OCI-LY7 (cell line): ENCODE data around the gene MT2A. TPM values are rescaled to one million over a fixed set of nuclear protein-coding genes. Genes with fewer than 3 reads are reported as not detected.

Experiments
- BruUV-seq: library from RNA; stranded (reverse); fragments of 400-500 nt; replicated peaks from 2 replicates; lab custom pipeline; 2021; lab: Mats Ljungman, UMichigan
- CTCF ChIA-PET: fragments of 300-600 bp; sonication (Branson Sonifier 250); formaldehyde crosslinking; loops from one replicate; lab custom pipeline; 2022; ENCODE audit warnings: antibody characterized with exemption; ENCODE audit not compliant: unreplicated experiment; lab: Charles Lee
- POLR2A ChIA-PET: fragments of 300-600 bp; sonication (Branson Sonifier 250); formaldehyde crosslinking; loops from one replicate; lab custom pipeline; 2022; ENCODE audit warnings: antibody characterized with exemption; lab: Charles Lee
- DNase-seq: peaks from one replicate; pipeline ENCODE4 v3.0.0-alpha.2; 2015; ENCODE audit warnings: low spot score
- H2AFZ ChIP-seq: fragments of 200-600 bp; sonication (generic), shearing (Covaris generic); 2 replicates; pipeline ENCODE4 v1.6.1; 2014; ENCODE audit warnings: mild to moderate bottlenecking, antibody characterized with exemption, low read length, moderate library complexity
- H3K27ac ChIP-seq: fragments of 200-600 bp; sonication (generic); 2 replicates; pipeline ENCODE4 v1.5.1; 2014; ENCODE audit warnings: mixed run types, low read depth, mild to moderate bottlenecking, moderate library complexity, low read length, inconsistent platforms; ENCODE audit not compliant: poor library complexity, severe bottlenecking
- H3K36me3 ChIP-seq: fragments of 200-600 bp; sonication (generic); 2 replicates; pipeline ENCODE4 v1.6.1; 2014; ENCODE audit warnings: mild to moderate bottlenecking, antibody characterized with exemption, low read length, moderate library complexity, mixed read lengths; ENCODE audit not compliant: insufficient read depth
- H3K4me1 ChIP-seq: fragments of 200-600 bp; sonication (generic); 2 replicates; pipeline ENCODE4 v1.5.1; 2014; ENCODE audit warnings: mild to moderate bottlenecking, low read length; ENCODE audit not compliant: insufficient read depth, poor library complexity, severe bottlenecking
- H3K4me2 ChIP-seq: fragments of 200-600 bp; sonication (generic); 2 replicates; pipeline ENCODE4 v1.6.1; 2014; ENCODE audit warnings: mild to moderate bottlenecking, low read length
- H3K4me3 ChIP-seq: fragments of 200-600 bp; sonication (generic); 2 replicates; pipeline ENCODE4 v1.5.1; 2014; ENCODE audit warnings: mild to moderate bottlenecking, low read depth, low read length; ENCODE audit not compliant: poor library complexity, severe bottlenecking
- H3K79me2 ChIP-seq: fragments of 200-600 bp; sonication (generic); 2 replicates; pipeline ENCODE4 v1.6.1; 2016; ENCODE audit warnings: low read depth, mild to moderate bottlenecking, low read length, moderate library complexity, mixed read lengths; ENCODE audit not compliant: insufficient read depth
- H3K9me2 ChIP-seq: fragments of 200-600 bp; sonication (generic); 2 replicates; pipeline ENCODE4 v1.6.1; 2016; ENCODE audit warnings: mild to moderate bottlenecking, low read length, mixed read lengths; ENCODE audit not compliant: insufficient read depth
- H3K9me3 ChIP-seq: fragments of 200-600 bp; sonication (generic); 2 replicates; pipeline ENCODE4 v1.6.1; 2014; ENCODE audit warnings: mild to moderate bottlenecking, mixed run types, low read length, mixed read lengths
- H4K20me1 ChIP-seq: fragments of 200-600 bp; sonication (generic); 2 replicates; pipeline ENCODE4 v1.6.1; 2014; ENCODE audit warnings: mild to moderate bottlenecking, antibody characterized with exemption, low read length, moderate library complexity, mixed read lengths; ENCODE audit not compliant: insufficient read depth
- CTCF ChIP-seq: fragments of 200-600 bp; sonication (generic); conservative IDR thresholded peaks from 2 replicates; pipeline ENCODE4 v1.5.1; 2014; ENCODE audit warnings: mild to moderate bottlenecking, antibody characterized with exemption, low read length, moderate library complexity, mixed read lengths
- EZH2phosphoT487 ChIP-seq: fragments of 200-600 bp; sonication (generic); IDR thresholded peaks from 2 replicates; pipeline ENCODE4 v1.6.1; 2018; ENCODE audit warnings: low read depth, borderline replicate concordance, mild to moderate bottlenecking, mixed run types, antibody characterized with exemption, low read length, moderate library complexity, mixed read lengths
- intact Hi-C: fragments of 100-400 bp; cut with micrococcal nuclease; formaldehyde crosslinking; loops from one replicate; pipeline ENCODE4 v1.10.0; 2022; ENCODE audit not compliant: unreplicated experiment
- total RNA-seq, 2 experiments: library from RNA; depleted of rRNA in 1 of 2; stranded (reverse); fragments of >200 nt in 1 of 2; shearing (Covaris generic) in 1 of 2; gene quantifications; 2 replicates each; pipeline ENCODE4 v1.2.3, GENCODE V29; 2014 to 2022

The MT2A gene
- total RNA-seq, 2 experiments from 2014 or later = 9.3 to 27.2 TPM

GRCh38 chr16:56600398-56600999 lies 7.9 kb upstream of the MT2A start:
- H3K79me2 ChIP-seq = no peaks in the 10 kb centered on the region
- no peaks in the 10 kb centered on the region for H4K20me1 ChIP-seq
- ChIA-PET POLR2A (interaction anchor here (0.7 kb wide), 1 partner anchor 9 kb away, joined by 4 read pairs; no protein-coding TSS in a partner anchor), CTCF (interaction anchor here (1.1 to 1.4 kb wide), 2 partner anchors 101 to 218 kb away, joined by 3 to 5 read pairs; no protein-coding TSS in a partner anchor)
- 0 out of 2 replicates have a peak, but pooled peaks cover 7% of the 10 kb centered on the region for H3K9me3 ChIP-seq
- H3K4me1 ChIP-seq = peaks cover 11% of the 10 kb centered on the region
- H3K4me3 ChIP-seq = no peak overlapping the region
- BruUV-seq = no TSS peak
- H3K4me2 ChIP-seq = no peak overlapping the region
- intact Hi-C loops = loop anchor here (1.0 kb wide), 2 partner anchors 23 to 86 kb away; no protein-coding TSS in a partner anchor
- no peak overlapping the region for H3K27ac ChIP-seq
- DNase-seq = peak; percentile 58
- no peaks in the 10 kb centered on the region for H3K9me2 ChIP-seq
- no peaks in the 10 kb centered on the region for H3K36me3 ChIP-seq
- H2AFZ ChIP-seq = no peak overlapping the region
- no peak for TF ChIP-seq EZH2phosphoT487
- TF ChIP-seq CTCF = peak; percentile 82

GRCh38 chr16:56601325-56601724 lies 7.1 kb upstream of the MT2A start:
- H3K4me2 ChIP-seq = no peak overlapping the region
- no peak for DNase-seq
- no peak overlapping the region for H2AFZ ChIP-seq
- H3K36me3 ChIP-seq = no peaks in the 10 kb centered on the region
- H3K27ac ChIP-seq = no peak overlapping the region
- POLR2A ChIA-PET = no interaction called here
- 0 out of 2 replicates have a peak, but pooled peaks cover 7% of the 10 kb centered on the region for H3K9me3 ChIP-seq
- no peaks in the 10 kb centered on the region for H4K20me1 ChIP-seq
- BruUV-seq = no TSS peak
- peaks cover 18% of the 10 kb centered on the region for H3K4me1 ChIP-seq
- no peaks in the 10 kb centered on the region for H3K79me2 ChIP-seq
- no peaks in the 10 kb centered on the region for H3K9me2 ChIP-seq
- CTCF ChIA-PET = interaction anchor here (1.1 to 1.4 kb wide), 2 partner anchors 101 to 218 kb away, joined by 3 to 5 read pairs; no protein-coding TSS in a partner anchor
- TF ChIP-seq EZH2phosphoT487 = no peak
- no peak for TF ChIP-seq CTCF
- no peak overlapping the region for H3K4me3 ChIP-seq
- intact Hi-C loops = no loop called here

- intact Hi-C loops = no loop called here
These were observed 4.8 kb upstream of the MT2A start for GRCh38 chr16:56603589-56603988.

More at GRCh38 chr16:56603589-56603988, 4.8 kb upstream of the MT2A start:
- no peaks in the 10 kb centered on the region for H3K9me3 ChIP-seq
- H3K79me2 ChIP-seq = no peaks in the 10 kb centered on the region
- no peaks in the 10 kb centered on the region for H3K36me3 ChIP-seq
- H3K4me3 ChIP-seq = no peak overlapping the region
- peaks cover 22% of the 10 kb centered on the region for H3K4me1 ChIP-seq
- peak; percentile 32 for DNase-seq
- H2AFZ ChIP-seq = no peak overlapping the region
- ChIA-PET CTCF (no interaction called here), POLR2A (interaction anchor here (0.8 kb wide), 1 partner anchor 80 kb away, joined by 3 read pairs; no protein-coding TSS in a partner anchor)
- no peak overlapping the region for H3K4me2 ChIP-seq
- TF ChIP-seq CTCF = 0 out of 2 replicates have a peak, but pooled peaks have one; percentile 34
- no peak for TF ChIP-seq EZH2phosphoT487
- no peak overlapping the region for H3K27ac ChIP-seq
- H4K20me1 ChIP-seq = no peaks in the 10 kb centered on the region
- no TSS peak for BruUV-seq
- no peaks in the 10 kb centered on the region for H3K9me2 ChIP-seq
